Neural progenitor cell (in vitro differentiated cells): ENCODE data around the gene ACER1.

Experiments
- EZH2 ChIP-seq: fragments of 200-600 bp; sonication (generic); IDR thresholded peaks from 2 replicates; pipeline ENCODE4 v1.6.1; 2017; ENCODE audit warnings: antibody characterized with exemption, mild to moderate bottlenecking, moderate library complexity
- EZH2phosphoT487 ChIP-seq: fragments of 200-600 bp; sonication (generic); IDR thresholded peaks from 2 replicates; pipeline ENCODE4 v1.6.1; 2017; ENCODE audit warnings: antibody characterized with exemption
- TF ChIP-seq, protein P1 (sequence below): fragments of 200-600 bp; sonication (generic); IDR thresholded peaks from 2 replicates; pipeline ENCODE4 v1.5.1; 2017; ENCODE audit warnings: antibody characterized with exemption, mild to moderate bottlenecking

DNA sequence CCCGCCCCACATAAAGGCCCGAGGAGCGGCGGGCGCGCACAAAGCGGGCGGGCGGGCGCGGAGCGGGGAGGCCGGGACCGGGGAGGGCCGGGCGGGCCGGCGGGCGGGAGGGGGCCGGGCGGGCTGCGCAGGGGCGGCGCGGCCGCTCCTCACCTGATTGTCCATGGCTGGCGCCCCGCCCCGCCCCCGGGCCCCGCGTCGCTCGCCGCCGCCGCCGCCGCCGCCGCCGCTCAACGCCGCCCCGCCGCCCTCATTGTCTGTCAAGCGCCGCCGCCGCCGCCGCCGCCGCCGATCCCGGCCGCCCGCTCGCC lies 53.8 kb downstream of the ACER1 start:
- TF ChIP-seq EZH2 (no peak), EZH2phosphoT487 (no peak)
- TF ChIP-seq, protein P1, sequence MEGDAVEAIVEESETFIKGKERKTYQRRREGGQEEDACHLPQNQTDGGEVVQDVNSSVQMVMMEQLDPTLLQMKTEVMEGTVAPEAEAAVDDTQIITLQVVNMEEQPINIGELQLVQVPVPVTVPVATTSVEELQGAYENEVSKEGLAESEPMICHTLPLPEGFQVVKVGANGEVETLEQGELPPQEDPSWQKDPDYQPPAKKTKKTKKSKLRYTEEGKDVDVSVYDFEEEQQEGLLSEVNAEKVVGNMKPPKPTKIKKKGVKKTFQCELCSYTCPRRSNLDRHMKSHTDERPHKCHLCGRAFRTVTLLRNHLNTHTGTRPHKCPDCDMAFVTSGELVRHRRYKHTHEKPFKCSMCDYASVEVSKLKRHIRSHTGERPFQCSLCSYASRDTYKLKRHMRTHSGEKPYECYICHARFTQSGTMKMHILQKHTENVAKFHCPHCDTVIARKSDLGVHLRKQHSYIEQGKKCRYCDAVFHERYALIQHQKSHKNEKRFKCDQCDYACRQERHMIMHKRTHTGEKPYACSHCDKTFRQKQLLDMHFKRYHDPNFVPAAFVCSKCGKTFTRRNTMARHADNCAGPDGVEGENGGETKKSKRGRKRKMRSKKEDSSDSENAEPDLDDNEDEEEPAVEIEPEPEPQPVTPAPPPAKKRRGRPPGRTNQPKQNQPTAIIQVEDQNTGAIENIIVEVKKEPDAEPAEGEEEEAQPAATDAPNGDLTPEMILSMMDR: no peak
